BJ (cell line): Measurements from ENCODE around the gene NR2F2. TPM values are rescaled to one million over a fixed set of nuclear protein-coding genes. Genes with fewer than 3 reads are reported as not detected.

Source experiments
- CTCF ChIA-PET: fragments of 350-600 bp; formaldehyde crosslinking; extraction: SDS; loops from one replicate; lab custom pipeline; 2021; ENCODE audit warnings: antibody characterized with exemption, inconsistent platforms; lab: Yijun Ruan, JAX
- POLR2A ChIA-PET: fragments of 300-600 bp; sonication (Branson Sonifier 250); formaldehyde crosslinking; extraction: SDS; loops from one replicate; lab custom pipeline; 2021; ENCODE audit warnings: antibody characterized with exemption; lab: Charles Lee
- DNase-seq: peaks from one replicate; pipeline ENCODE4 v3.0.0-alpha.2; 2011; ENCODE audit warnings: low read depth
- H3K27me3 ChIP-seq: 2 replicates; pipeline ENCODE4 v1.6.0; 2011; ENCODE audit warnings: low read length; ENCODE audit not compliant: control insufficient read depth, insufficient read depth
- H3K36me3 ChIP-seq: 2 replicates; pipeline ENCODE4 v1.5.1; 2011; ENCODE audit warnings: low read length; ENCODE audit not compliant: control insufficient read depth, insufficient read depth
- H3K4me3 ChIP-seq: 2 replicates; pipeline ENCODE4 v1.5.1; 2011; ENCODE audit warnings: low read depth, mild to moderate bottlenecking, control low read depth, low read length
- CTCF ChIP-seq: IDR thresholded peaks from 2 replicates; pipeline ENCODE4 v1.5.1; 2011; ENCODE audit warnings: low read depth, mild to moderate bottlenecking, control low read depth, inconsistent platforms, low read length, moderate library complexity; ENCODE audit not compliant: insufficient read depth
- polyA plus RNA-seq: library from polyadenylated mRNA; depleted of rRNA; stranded (reverse); fragments of >200 nt; gene quantifications from 2 replicates; pipeline ENCODE4 v1.2.3, GENCODE V29; 2011

NR2F2 gene
- polyA plus RNA-seq, 1 experiment: 50.0 TPM

- no peak for DNase-seq
- peak overlapping the region; percentile 66 for H3K4me3 ChIP-seq
- no peak for TF ChIP-seq CTCF
- no peaks in the 10 kb centered on the region for H3K27me3 ChIP-seq
- CTCF ChIA-PET: interaction anchor here (1.4 to 2.5 kb wide), 3 partner anchors 23 to 1075 kb away, joined by 5 to 9 read pairs (median 5); no protein-coding TSS in a partner anchor
- POLR2A ChIA-PET: interaction anchor here (1.1 kb wide), 1 partner anchor 1067 kb away, joined by 3 read pairs; no protein-coding TSS in a partner anchor
- peaks cover 22% of the 10 kb centered on the region for H3K36me3 ChIP-seq
Observed at GRCh38 chr15:96334017-96334704, 3.7 kb downstream of the NR2F2 start.

DNA sequence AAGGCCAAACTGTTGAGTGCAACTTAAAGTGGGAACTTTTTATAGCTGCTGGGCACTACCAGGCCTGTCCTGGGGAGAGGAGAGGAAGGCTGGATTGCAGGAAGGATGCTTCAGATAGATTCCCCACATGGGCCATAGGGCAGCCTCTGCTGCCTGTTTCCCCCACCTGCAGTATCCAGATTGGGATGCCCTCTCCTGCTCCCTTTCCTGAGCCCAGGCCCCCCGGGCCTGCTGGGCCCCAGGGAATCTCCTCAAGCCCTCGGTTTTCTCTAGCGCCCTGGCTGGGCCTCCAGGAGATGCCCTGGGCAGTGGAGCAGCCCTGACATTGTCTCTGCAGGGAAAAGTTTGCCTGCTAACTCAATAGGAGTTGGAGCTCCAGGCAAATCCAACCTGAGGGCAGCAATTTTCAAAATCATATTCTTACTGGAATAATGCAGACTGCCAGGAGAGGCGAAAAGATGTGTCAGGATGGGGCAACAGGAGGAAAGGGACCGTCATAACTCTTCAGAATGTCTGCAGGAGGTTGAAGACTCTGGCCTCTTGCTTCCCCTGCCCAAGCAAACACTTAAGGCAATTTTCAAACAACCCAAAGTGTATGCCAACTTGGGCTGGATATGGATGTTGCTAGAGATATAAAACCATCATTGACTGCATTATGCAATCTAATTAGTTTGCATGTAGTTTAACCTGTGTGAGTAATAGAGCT, 4.4 kb downstream of the NR2F2 start:
- ChIA-PET CTCF (interaction anchor here (0.9 to 2.5 kb wide), 4 partner anchors 8 to 1075 kb away, joined by 4 to 9 read pairs (median 5); no protein-coding TSS in a partner anchor), POLR2A (interaction anchor here (0.6 to 1.1 kb wide), 3 partner anchors 30 to 1068 kb away, joined by 3 to 15 read pairs (median 3); no protein-coding TSS in a partner anchor)
- no peak for DNase-seq
- Histone ChIP-seq H3K4me3 (peak overlapping the region; percentile 66), H3K27me3 (no peaks in the 10 kb centered on the region), H3K36me3 (peaks cover 22% of the 10 kb centered on the region)
- TF ChIP-seq CTCF: no peak

GRCh38 chr15:96335411-96336024, 5.0 kb downstream of the NR2F2 start:
- CTCF ChIA-PET: interaction anchor here (0.5 to 2.5 kb wide), 5 partner anchors 9 to 1563 kb away, joined by 3 to 9 read pairs (median 5); no protein-coding TSS in a partner anchor
- H3K36me3 ChIP-seq: peaks cover 22% of the 10 kb centered on the region
- TF ChIP-seq CTCF: no peak
- POLR2A ChIA-PET: interaction anchor here (0.6 to 1.1 kb wide), 4 partner anchors 30 to 1068 kb away, joined by 3 to 15 read pairs (median 3); no protein-coding TSS in a partner anchor
- no peak for DNase-seq
- peak overlapping the region; percentile 66 for H3K4me3 ChIP-seq
- H3K27me3 ChIP-seq: no peaks in the 10 kb centered on the region

DNA sequence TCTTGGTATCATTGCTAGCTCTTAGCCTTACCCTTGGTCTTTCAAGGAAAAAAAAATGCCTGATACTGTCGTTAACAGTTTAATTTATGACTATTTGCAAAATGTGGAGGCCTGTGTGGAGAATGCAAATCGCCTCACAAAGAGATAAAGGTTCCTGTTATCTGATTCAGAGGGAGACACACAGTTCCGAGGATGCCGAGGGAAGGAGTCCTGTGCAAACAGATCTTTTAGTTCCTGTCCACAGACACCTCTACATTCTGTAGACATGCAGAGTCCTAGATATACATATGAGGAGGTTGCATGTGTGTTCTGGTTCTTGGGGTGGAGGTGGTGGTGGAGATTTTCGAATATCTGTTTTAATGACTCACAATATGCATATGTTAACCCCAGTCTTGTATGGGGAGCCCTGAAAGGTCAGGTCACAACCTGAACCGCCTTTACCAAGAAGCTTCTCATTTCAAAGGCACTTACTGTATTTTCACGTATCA, 5.7 kb downstream of the NR2F2 start:
- DNase-seq: no peak
- peak overlapping the region; percentile 66 for H3K4me3 ChIP-seq
- CTCF ChIA-PET: interaction anchor here (0.5 to 2.5 kb wide), 5 partner anchors 9 to 1562 kb away, joined by 3 to 12 read pairs (median 6); no protein-coding TSS in a partner anchor
- H3K27me3 ChIP-seq: no peaks in the 10 kb centered on the region
- POLR2A ChIA-PET: interaction anchor here (0.8 to 1.9 kb wide), 2 partner anchors 9 to 63 kb away, joined by 3 to 6 read pairs; no protein-coding TSS in a partner anchor
- no peak for TF ChIP-seq CTCF
- H3K36me3 ChIP-seq: peaks cover 23% of the 10 kb centered on the region
